HPDE6-E6E7 (cell line): ENCODE data around the gene SLC8B1.

Experiments
- DNase-seq: peaks from one replicate; pipeline ENCODE4 v3.0.0; 2011; ENCODE audit warnings: missing footprints; ENCODE audit errors: extremely low spot score

Gene SLC8B1

DNA sequence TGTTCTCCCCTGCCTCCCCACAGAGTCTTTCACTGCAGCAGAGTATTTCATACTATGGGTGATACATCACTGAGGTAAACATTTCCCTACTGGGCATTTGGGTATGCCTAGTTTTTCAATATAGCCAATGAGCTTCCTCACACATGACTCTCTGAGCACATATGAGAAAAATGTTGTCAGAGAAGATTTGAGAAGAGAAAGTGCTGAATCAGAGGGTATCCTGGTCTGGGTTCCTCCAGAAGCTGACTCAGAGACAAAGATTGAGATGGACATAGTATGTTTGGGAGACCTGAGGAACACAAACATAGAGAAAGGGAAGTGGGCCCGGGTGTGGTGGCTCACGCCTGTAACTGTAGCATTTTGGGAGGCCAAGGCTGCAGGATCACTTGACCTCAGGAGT, 12.6 kb downstream of the SLC8B1 start:
- peak; percentile 39 for DNase-seq

DNA sequence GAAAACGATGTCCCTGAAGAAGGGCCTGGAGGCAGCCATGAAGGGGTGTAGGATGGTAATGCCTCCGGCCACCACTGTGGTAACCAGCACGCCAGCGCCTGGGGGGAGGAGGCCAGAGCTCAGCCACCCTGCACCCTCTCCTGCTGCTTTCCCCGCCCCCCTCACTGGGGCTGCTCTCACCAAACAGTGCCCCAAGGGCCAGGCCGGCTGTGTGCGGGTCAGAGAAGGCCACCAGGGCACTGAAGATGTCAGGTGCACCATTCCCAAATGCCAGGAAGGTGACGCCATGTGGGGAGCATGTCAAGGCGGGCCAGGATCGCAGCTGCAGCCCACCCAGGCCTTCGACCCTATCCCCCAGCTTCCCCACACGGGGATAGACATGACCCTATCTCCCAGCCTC, 14.5 kb downstream of the SLC8B1 start:
- DNase-seq = no peak

DNA sequence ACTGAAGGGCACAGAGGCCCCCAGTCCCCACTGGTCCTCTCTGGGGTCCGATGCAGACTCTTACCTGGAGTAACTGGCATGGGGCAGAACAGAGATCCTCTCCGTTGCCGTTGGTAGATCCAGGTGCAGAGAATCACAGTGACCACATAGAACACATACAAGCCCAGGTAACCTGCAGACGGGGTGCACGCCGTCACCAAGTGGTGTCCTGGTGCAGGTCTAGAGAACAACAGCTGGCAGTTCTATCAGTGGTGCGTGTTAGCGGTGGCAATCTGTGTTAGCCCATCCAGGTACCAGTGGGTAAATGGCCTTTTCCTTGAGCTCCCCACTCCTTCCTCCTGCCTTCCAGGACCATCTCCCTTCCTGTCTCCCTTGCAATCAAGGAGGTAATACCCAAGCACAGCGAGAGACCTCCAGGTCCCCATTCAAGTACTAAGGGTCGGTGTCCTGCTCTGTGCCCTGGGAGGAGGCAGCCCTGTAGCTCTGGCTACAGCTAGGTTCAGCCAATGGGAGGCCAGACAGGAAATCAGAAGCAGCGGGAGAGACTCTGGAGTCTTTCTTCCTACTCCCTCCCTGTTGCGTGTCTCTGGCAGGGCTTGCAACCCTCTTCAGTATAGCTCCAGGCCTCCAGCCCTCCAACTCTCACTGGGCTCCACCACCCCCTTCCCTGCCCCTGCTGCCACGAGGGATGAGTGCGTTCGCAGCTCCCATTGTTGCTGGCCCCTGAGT, 15.8 kb downstream of the SLC8B1 start:
- no peak for DNase-seq

DNA sequence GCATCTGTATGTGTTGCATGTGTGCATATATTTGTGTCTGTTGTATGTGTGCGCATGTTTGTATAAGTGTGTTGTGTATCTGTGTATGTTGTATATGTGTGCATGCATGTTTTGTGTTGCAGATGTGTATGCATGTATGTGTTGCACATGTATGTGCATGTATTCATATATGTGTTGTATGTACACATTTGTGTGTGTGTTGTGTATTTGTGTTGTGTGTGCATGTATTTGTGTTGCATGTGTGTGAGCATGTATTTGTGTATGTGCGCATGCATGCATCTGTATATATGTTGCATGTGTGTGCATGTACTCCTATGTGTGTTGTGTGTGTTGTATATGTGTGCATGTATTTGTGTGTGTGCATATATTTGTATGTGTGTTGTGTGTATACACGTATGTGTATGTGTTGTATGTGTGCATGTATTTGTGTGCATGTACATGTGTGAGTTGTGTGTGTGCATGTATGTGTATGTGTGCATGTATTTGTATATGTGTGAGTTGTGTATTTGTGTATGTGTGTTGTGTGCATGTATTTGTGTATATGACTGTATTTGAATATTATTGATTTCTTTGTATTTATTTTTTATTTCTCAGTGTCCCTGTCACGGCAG, 16.8 kb downstream of the SLC8B1 start:
- no peak for DNase-seq

DNA sequence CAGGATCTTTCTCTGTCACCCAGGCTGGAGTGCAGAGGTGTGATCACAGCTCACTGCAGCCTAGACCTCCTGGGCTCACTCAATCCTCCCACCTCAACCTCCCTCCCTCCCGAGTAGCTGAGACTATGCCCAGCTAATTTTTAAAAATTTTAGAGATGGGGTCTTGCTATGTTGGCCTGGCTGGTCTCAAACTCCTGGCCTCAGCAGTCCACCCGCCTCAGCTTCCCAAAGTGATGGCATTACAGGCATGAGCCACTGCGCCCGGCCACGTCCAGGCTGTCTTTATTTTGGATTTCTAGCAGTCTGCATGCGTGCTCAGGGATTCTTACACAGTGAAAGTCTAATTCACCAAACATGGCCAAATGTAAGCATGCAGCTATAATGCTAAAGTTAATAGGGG, 17.8 kb downstream of the SLC8B1 start:
- no peak for DNase-seq

DNA sequence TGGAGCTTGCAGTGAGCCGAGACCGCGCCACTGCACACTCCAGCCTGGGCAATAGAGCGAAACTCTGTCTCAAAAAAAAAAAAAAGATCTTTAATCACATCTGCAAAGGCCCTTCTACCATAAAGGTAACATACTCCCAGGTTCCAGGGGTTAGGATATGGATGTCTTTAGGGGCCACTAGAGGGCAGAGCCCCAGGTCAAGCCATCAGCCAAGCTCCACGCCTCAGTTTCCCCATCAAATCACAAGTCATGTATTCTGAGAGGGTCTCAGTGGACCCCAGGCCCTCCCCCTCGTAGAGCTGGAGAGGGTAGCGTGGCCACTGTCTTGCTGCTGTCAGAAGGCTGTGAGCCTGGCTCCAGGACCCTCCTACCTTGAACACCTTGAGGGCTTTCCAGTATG, 18.8 kb downstream of the SLC8B1 start:
- no peak for DNase-seq

DNA sequence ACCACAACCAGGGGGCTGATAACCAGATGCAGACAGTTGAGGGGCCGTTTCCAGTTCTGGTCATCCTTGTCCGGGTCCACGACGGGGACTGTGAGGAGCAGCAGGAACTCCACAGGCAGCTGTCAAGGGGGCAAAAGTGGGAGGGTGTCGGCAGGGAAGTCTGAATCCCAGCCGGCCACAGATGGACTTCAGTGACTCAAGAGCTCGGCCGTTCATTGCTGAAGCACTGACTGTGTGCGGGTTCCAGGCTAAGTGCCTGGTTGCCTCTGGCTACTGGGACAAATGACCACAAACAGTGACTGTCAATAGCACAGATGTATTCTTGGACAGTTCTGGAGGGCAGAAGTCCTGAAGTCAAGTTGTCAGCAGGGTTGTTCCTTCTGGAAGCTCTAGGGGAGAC, 19.6 kb downstream of the SLC8B1 start:
- DNase-seq = no peak

DNA sequence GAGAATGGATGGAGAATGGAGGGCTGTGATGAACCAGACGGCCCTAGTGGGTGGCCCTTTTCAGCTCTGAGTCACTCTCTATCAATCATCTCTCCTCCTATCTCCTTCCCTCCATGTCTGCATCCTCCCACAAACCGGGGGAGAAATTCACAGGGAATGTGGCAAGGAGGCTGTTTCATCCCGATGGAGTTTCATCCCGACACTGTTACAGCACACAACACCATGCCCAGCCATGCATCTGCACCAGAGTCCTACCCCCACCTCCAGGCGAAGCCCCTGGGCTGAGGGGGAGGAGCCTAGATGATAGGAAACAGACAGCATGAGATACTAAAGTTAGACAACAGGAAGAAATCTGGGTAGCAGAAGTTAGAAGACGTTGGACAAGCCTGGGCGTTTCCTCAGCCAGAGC, 20.8 kb downstream of the SLC8B1 start:
- DNase-seq = no peak

DNA sequence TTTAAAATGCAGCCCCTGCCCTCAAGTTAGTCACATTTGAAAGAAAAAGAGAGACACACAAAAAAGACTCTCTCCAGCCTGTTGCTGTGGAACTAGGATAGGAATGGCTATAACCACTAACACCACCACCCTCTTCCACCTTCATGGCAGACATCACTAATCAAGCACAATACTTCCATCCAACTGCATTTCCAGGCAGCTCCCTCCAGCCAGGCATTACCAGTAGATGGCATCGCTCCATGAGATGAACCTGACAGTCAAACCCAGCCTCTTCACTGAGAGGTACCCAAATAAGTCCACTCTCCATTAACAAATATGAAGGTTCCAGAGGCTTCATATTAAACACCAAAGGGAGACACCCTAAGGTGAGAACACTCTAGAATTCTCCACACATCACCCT, 24.4 kb downstream of the SLC8B1 start:
- no peak for DNase-seq

DNA sequence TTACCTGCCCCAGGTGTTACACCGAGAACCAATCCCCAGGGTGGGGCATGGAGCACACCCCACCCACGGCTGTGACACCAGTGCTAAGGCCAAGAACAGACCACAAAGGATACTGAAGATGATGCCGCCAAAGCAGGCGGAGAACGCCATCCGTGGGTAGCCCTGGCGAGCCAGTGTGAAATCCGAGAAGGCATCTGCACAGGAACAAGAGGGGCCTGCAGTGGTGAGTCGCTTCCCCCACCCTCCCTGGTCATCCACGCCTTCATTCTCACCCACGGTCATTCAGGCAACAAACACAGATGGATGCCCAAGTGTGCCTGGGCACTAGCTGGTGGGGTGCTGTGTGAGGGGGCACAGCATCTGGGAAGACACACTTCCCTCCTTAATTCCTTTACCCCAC, 28.5 kb downstream of the SLC8B1 start:
- DNase-seq = no peak

DNA sequence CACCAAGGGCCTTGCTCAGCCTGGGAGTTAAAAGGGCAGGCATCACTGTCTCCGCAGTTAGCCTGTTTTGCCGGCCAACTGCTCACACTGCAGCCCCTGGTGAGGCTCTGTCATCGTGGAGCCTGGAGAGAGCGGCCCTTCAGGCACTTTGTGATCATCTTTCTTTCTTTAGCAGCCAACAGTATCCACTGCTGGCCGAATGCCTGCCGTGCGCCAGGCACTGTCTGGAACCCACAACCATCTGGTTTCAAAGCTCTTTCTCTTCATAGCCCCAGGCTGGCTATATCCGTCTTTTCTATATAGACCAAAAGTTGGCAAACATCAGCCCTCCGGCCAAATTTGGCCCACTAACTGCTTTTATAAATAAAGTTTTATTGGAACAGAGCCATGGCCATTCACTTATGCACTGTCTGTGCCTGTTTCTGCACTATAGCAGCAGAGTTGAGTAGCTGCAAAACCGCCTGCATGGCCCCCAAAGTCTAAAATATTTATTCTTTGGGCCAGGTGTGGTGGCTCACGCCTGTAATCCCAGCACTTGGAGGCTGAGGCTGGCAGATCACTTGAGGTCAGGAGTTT, 29.5 kb downstream of the SLC8B1 start:
- no peak for DNase-seq

DNA sequence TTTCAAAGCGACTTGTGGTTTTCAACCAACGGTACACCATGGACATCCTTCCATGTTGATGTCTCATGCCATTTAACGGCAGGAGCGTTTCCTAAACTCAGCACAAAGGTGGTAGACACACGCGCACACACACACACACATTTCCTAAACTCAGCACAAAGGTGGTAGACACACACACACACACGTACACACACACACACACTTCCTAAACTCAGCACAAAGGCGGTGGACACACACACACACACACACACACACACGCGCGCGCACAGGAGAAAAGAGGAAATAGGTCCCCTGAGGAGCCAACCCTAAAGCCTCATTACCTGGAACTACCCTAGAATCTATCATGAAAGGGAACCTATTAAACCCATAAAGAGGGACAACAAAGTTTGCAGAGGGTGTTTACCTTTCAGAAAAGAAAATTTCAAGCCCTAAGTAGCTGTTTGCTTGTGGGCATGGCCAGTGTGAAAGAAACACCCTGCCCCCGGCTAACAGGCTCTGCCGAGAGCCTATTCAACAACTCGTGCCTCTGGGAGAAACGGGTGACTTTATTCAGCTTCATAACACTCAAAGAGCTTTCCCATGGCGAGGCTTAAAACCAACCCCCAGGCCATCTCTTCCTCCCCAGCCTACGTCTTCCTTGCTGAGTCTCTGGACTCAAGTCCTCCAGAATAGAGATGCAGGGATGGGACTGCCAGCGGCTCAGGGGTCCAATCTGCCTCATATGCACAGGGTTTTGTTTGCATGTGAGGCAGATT, 31.8 kb downstream of the SLC8B1 start:
- DNase-seq = no peak

DNA sequence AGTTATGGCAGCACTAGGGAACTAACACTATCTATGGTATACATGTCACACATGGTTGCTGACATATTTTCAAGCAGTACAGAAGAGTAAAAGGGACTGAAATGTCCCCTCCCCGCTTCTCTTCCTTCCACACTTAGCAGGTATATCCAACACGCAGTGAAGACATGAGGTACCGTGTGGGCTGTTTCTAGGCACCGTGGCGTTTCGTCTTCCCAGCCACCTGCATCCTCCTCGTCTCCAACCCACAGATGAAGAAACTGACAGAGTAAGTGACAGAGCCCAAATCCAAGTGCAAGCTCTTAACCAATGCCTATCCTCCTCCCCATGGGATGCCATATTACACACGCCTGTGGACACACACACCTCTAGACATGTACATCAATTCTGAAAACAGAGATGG, 32.4 kb downstream of the SLC8B1 start:
- DNase-seq = no peak

DNA sequence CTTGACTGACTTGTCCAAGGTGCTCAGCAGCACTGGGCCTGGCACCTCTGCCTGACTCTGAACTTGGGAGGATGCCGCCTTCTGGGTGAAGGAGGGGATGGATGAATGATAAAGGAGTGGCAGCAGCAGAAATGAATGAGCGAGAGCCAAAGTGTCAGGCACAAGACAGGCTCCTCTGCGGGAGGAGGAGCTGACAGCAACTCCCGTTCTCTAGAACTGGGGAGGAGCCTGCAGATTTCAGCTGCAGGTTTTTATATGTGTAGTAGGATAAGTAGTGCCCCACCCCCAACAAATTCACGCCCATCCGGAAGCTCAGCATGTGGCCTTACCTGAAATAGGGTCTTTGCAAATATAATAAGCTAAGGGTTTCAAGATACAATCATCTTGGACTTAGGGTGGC, 33.1 kb downstream of the SLC8B1 start:
- no peak for DNase-seq

DNA sequence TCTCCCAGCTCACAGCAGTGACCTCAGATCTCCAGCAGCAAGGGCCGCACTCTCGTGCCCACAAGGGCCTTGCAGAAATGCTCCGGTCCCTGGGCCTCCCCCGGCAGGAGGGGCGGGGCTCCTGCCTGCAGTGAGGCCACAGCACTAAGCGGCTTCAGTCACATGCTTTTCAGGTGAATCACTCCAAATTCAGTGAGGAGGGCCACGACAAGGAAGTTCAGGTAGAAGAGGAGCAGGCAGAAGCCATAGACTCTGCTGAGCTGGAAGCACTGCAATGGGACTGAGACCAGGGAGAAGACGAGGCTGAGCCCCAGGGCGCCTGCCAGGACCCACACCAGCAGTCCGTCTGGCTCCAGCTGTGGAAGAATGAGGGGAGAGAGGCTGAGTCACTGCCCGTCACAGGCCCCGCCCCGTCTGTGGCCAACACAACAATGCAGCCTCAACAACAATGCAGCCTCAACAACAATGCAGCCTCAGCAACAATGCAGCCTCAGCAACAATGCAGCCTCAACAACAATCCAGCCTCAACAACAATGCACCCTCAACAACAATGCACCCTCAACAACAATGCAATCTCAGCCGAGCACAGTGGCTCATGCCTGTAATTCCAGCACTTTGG, 35.2 kb downstream of the SLC8B1 start:
- DNase-seq = peak; percentile 93

DNA sequence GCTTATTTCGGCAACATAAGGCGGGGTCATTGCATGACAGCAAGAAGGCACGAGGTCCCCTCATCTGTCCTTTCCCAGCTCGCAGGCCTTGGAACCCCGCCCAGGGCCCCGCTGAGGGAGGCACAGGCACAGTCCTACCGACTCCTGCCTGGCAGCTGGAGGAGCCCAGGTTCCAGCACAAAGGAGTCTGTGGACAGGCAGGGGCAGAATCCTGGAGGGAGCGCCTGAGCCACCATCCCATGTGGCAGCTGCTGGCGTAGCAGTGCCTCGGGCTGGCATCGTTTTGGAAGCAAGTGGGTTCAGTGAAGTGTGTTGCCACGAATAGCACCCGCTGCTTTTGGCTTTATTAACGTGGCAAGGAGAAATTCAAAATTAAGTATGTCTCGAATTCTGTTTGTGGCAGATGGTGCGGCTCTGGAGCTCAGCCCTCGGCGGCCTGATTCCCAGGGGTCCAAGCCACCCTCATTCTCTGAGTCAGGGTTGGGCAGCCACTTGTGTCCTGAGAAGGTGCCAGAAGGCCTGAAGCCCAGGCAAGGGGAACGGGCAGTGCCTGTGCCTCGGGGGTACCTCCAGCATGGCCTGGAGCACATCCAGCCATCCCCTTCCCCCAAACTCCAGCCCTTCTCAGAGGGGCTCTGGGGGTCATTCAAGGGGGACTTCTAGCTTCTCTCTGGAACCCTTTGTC, 35.9 kb downstream of the SLC8B1 start:
- no peak for DNase-seq

DNA sequence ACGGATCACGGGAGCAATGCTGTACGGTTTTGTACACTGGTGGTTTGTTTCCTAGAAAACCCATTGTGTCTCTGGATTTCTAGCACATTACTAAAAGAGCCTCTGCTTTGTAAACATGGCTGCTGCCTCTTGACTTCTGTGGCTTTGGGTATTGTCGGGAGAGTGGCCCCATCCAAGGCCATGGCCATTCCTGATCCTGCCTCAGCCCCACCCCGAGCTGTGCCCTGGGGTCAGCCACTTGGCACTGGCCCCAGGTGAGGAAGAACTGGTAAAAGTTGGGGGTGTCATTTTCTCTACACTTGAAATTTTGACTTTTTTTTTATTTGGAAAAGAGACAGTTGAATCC, 36.5 kb downstream of the SLC8B1 start:
- DNase-seq = no peak

DNA sequence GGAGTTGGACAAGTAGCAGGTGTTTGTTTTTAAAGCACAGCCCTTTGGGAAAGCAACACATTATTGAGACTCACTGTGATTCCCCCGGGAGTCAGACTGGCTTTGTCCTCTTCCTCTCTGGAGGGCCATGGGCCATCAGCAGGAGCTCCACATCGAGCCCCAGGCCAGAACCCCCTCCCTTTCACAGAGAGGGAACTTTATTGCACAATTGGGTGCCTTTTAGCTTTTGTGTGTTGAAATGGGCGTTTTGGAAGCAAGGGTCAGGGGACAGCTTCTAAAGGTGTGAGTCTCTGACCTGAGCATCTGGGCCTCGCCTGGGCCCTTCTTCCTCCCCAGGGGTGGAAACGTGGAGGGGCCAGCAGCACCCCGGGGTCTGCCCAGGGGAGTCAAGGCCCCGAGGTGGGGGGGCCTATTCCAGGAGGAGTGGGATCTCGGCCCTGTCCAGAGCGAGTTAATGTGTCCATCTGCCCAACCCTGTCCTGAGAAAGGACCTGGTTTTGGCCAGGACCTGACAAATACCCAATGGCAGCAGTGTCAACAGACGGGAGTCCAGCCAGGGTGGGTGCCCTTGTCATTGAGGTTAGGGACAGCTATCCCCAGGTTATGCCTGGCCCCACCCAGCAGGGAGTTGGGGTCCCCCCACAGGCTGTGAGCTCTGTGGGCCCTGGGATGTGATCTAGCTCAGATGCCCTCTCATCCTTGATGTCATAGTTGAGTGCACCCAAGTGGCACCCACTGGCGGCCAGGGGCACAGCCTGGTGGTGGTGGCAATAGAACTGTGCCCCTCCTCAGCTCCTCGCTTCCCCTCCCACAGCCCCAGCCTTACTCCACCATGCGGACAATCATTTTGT, 37.1 kb downstream of the SLC8B1 start:
- DNase-seq = no peak

DNA sequence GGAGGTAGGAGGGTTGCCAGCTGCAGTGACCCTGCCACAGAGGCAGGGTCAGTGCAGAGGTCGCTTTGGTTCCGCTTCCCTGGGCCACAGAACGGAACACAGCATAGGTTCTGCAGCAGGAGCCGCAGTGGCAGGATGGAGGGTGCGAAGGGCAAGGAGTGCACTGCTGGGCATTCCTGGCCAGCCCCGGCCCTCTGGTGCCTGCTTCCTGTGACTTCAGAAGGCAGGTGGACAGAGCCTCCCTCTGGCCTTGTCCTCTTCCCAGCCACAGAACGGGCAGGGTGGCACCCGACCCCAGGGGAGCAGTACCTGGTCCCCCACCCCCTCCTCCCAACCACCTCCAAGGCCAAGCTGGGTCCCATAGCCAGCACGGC, 37.7 kb downstream of the SLC8B1 start:
- DNase-seq = no peak

DNA sequence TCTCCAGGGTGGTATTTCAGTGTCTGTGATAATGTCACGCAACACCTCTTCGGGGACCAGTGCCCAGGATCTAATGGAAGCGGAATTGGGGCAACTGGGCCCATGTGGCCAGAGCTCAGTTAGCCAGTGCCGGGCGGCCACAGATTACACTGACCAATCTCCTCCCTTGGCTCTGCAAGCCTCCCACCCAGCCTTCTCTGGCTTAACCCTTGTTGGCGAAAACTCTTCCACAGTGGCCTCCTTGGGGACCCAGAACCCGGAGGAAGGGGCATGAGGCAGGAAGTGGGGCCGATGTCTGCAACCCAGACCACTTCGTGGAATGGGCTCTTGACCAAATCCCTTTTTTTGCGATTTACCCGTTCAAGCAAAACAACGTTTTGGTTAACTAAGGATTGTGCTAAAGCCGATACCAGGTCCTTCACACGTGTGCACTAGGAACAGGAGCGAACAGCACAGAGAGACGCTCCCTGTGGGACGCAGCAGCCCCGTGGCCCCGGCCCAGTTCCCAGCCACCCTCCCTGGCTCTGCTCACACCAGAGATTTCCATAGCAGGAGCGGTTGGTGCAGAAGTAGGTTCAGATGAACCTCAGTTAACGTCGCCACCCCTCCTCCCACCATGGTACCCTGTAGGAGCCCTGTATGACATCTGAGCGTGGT, 38.2 kb downstream of the SLC8B1 start:
- no peak for DNase-seq
